CD4-positive, CD25-positive, alpha-beta regulatory T cell (primary cell): ENCODE results near the gene CNNM2. TPM values are rescaled to one million over a fixed set of nuclear protein-coding genes. Genes with fewer than 3 reads are reported as not detected.

ENCODE experiments used
- ATAC-seq, 2 donors: fragments of 150-1000 bp; cut with Tn5 transposase; one replicate each; pipeline ENCODE4 v1.10.0; 2021; ENCODE audit warnings: low read depth in 2 of 2, moderate number of reproducible peaks in 2 of 2, moderate library complexity in 1 of 2
- DNase-seq, 3 donors: peaks; one replicate each; pipeline versions ENCODE4 v3.0.0 to v3.0.0-alpha.2; 2012 to 2022; ENCODE audit warnings: mixed read lengths in 1 of 3
- H3K27ac ChIP-seq: one replicate; pipeline ENCODE4 v1.7.0; 2013; ENCODE audit warnings: mild to moderate bottlenecking, low read length; ENCODE audit not compliant: insufficient read depth, poor library complexity, severe bottlenecking
- H3K27me3 ChIP-seq: one replicate; pipeline ENCODE4 v1.7.0; 2013; ENCODE audit warnings: low read length; ENCODE audit not compliant: control insufficient read depth, insufficient read depth
- H3K36me3 ChIP-seq: one replicate; pipeline ENCODE4 v1.7.0; 2013; ENCODE audit warnings: mild to moderate bottlenecking, low read length, moderate library complexity; ENCODE audit not compliant: control insufficient read depth, insufficient read depth
- H3K4me1 ChIP-seq: 2 replicates; pipeline ENCODE4 v1.7.0; 2013; ENCODE audit warnings: mild to moderate bottlenecking, low read length; ENCODE audit not compliant: insufficient read depth, control insufficient read depth, poor library complexity, severe bottlenecking
- H3K4me3 ChIP-seq: one replicate; pipeline ENCODE4 v1.7.0; 2013; ENCODE audit warnings: low read depth, mild to moderate bottlenecking, low read length, moderate library complexity
- H3K9me3 ChIP-seq, 2 experiments: 1 replicate in 1 of 2; 2 replicates in 1 of 2; pipeline ENCODE4 v1.7.0; 2013; ENCODE audit warnings: low read length in 2 of 2, mild to moderate bottlenecking in 1 of 2, moderate library complexity in 1 of 2; ENCODE audit not compliant: control insufficient read depth in 2 of 2
- H3K27ac Mint-ChIP-seq, 3 donors: one replicate each; pipeline ENCODE4 v1.8.0; 2020 to 2022; ENCODE audit warnings: mild to moderate bottlenecking in 3 of 3, mixed read lengths in 3 of 3, moderate library complexity in 2 of 3
- H3K27me3 Mint-ChIP-seq: one replicate; pipeline ENCODE4 v1.8.0; 2022; ENCODE audit warnings: mild to moderate bottlenecking, mixed read lengths
- H3K36me3 Mint-ChIP-seq: one replicate; pipeline ENCODE4 v1.8.0; 2020; ENCODE audit warnings: mixed read lengths
- H3K4me1 Mint-ChIP-seq, 4 donors: one replicate each; pipeline ENCODE4 v1.8.0; 2020 to 2022; ENCODE audit warnings: mixed read lengths in 4 of 4, mild to moderate bottlenecking in 1 of 4
- H3K4me3 Mint-ChIP-seq, 4 donors: one replicate each; pipeline ENCODE4 v1.8.0; 2020 to 2022; ENCODE audit warnings: mild to moderate bottlenecking in 4 of 4, mixed read lengths in 4 of 4, moderate library complexity in 3 of 4
- H3K9me3 Mint-ChIP-seq, 7 donors: one replicate each; pipeline ENCODE4 v1.8.0; 2020 to 2022; ENCODE audit warnings: mixed read lengths in 7 of 7, mild to moderate bottlenecking in 3 of 7, moderate library complexity in 2 of 7
- polyA plus RNA-seq, 4 donors: library from polyadenylated mRNA; unstranded; fragments of 300-500 nt; fragmentation: Illumina TruSeq; gene quantifications; one replicate each; pipeline ENCODE4 v1.2.3, GENCODE V29; 2021
- total RNA-seq: library from RNA; stranded (reverse); gene quantifications from one replicate; pipeline ENCODE4 v1.2.3, GENCODE V29; 2022

The CNNM2 gene
- total and polyA plus RNA-seq, 5 donors from 2014 or later, result 3.5 to 13.3 (median 6.3) TPM

GRCh38 chr10:103069453-103070331 lies 151.6 kb downstream of the CNNM2 start:
- ATAC-seq (peak; percentile 72 to 81), DNase-seq (peak; percentile 56 to 79 (median 72))
- H3K9me3 ChIP-seq, result no peaks in the 10 kb centered on the region
- H3K27me3 Mint-ChIP-seq, result no peaks in the 10 kb centered on the region
- H3K27ac Mint-ChIP-seq, result peak overlapping the region; percentile 38 to 72 (median 60)
- no peak overlapping the region for H3K27ac ChIP-seq
- H3K36me3 ChIP-seq, result no peaks in the 10 kb centered on the region
- H3K27me3 ChIP-seq, result no peaks in the 10 kb centered on the region
- peaks cover 13 to 23% (median 17%) of the 10 kb centered on the region in 4 donors for H3K4me1 Mint-ChIP-seq
- H3K9me3 Mint-ChIP-seq, result no peaks in the 10 kb centered on the region
- H3K4me3 ChIP-seq, result no peak overlapping the region
- H3K4me1 ChIP-seq, result peaks cover 15% of the 10 kb centered on the region
- no peak overlapping the region for H3K4me3 Mint-ChIP-seq
- H3K36me3 Mint-ChIP-seq, result peaks cover 30% of the 10 kb centered on the region

DNA sequence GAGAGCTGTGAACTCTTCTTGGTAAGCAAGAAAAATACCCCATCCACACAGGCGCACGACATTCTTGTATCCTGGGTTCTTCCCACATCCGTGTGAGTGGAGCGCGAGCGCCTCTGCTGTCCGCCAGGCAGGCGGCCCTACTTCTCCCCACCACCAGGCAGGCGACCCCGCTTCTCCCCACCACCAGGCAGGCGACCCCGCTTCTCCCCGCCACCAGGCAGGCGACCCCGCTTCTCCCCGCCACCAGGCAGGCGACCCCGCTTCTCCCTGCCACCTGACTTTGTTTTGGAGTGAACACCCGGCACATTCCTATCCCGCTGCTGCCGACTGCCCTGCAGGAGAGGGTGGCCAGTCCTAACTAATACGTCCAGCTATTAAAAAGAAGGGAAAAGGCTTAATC lies 154.2 kb downstream of the CNNM2 start:
- Histone ChIP-seq H3K27ac (no peak overlapping the region), H3K4me3 (no peak overlapping the region), H3K27me3 (no peaks in the 10 kb centered on the region), H3K4me1 (peaks cover 15% of the 10 kb centered on the region), H3K9me3 (no peaks in the 10 kb centered on the region), H3K36me3 (peaks cover 17% of the 10 kb centered on the region)
- DNase-seq, result no peak
- no peak for ATAC-seq
- Mint-ChIP-seq H3K27ac (peak overlapping the region in 1 of 3 donors; percentile 71), H3K9me3 (no peaks in the 10 kb centered on the region), H3K4me1 (peaks cover 13 to 23% (median 17%) of the 10 kb centered on the region in 4 donors), H3K36me3 (peaks cover 35% of the 10 kb centered on the region), H3K27me3 (no peaks in the 10 kb centered on the region), H3K4me3 (no peak overlapping the region)

- no peaks in the 10 kb centered on the region for H3K9me3 ChIP-seq
- Mint-ChIP-seq H3K27me3 (no peaks in the 10 kb centered on the region), H3K9me3 (no peaks in the 10 kb centered on the region), H3K4me1 (peaks cover 13 to 23% (median 17%) of the 10 kb centered on the region in 4 donors), H3K36me3 (peaks cover 41% of the 10 kb centered on the region), H3K4me3 (no peak overlapping the region), H3K27ac (no peak overlapping the region)
- ATAC-seq (no peak), DNase-seq (no peak)
- H3K4me3 ChIP-seq, result no peak overlapping the region
- no peaks in the 10 kb centered on the region for H3K27me3 ChIP-seq
- H3K36me3 ChIP-seq, result peaks cover 23% of the 10 kb centered on the region
- H3K27ac ChIP-seq, result no peak overlapping the region
- H3K4me1 ChIP-seq, result peaks cover 15% of the 10 kb centered on the region
These were observed 154.8 kb downstream of the CNNM2 start for GRCh38 chr10:103072891-103073290.

DNA sequence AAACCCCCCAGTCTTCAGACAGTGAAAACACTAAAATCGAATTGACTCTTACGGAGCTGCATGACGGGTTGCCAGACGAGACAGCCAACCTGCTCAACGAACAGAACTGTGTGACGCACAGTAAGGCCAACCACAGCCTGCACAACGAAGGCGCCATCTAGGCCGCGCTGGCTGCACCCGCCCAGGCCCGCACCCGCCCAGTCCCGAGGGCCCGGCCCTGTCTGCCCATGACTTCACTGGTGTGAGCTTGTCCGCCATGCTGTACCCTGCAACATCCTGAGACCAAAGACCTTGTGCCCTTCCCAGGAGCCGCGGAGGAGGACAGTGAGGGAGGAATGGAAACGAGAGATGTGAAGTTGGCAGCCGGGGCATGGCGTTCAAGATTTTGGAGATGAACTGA lies 158.9 kb downstream of the CNNM2 start:
- no peaks in the 10 kb centered on the region for H3K27me3 Mint-ChIP-seq
- DNase-seq (no peak), ATAC-seq (no peak)
- Histone ChIP-seq H3K36me3 (peaks cover 24% of the 10 kb centered on the region), H3K27me3 (no peaks in the 10 kb centered on the region), H3K27ac (no peak overlapping the region), H3K9me3 (no peaks in the 10 kb centered on the region), H3K4me3 (no peak overlapping the region), H3K4me1 (no peaks in the 10 kb centered on the region)
- peaks cover 36% of the 10 kb centered on the region for H3K36me3 Mint-ChIP-seq
- H3K27ac Mint-ChIP-seq, result no peak overlapping the region
- H3K4me3 Mint-ChIP-seq, result no peak overlapping the region
- no peaks in the 10 kb centered on the region for H3K9me3 Mint-ChIP-seq
- H3K4me1 Mint-ChIP-seq, result no peaks in the 10 kb centered on the region

DNA sequence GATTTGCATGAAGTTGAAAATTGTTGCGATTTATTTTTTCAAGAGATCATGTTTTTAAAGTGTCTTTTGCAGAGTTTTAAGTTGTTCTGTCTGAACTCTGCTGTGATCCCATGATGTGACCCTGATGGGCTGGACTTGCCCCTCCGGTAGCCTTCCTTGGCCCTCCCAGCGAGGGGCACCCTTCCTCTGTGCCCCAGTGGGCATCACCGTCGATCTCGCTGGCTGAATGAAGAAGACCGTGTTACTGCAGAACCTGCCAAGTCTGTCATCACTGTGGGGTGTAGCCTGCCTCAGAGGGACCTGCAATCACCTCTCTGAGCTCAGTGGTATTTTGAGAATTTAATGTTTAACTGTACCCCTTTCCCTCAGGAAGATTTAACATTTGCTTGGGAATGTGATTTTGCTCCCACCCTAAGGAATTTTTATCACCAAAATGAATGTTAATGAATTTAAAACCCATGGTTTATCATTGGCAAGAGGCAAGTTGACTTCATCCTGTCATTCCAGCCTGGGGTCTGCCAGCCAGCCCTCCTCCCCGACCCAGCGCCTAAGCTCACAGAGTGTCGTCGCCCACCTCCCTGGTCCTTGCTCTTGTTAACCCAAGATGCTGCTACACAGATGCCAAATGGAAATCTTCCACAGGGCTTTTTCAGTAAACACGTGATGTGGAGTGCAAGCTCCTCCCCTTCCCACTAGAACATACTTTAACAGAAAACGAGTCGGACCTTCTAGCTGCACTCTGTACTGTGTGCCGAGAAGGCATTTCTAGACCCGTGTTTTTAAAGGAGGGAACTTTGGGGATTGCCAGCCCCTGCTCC lies 159.6 kb downstream of the CNNM2 start:
- no peaks in the 10 kb centered on the region for H3K4me1 ChIP-seq
- H3K27ac Mint-ChIP-seq, result peak overlapping the region in 1 of 3 donors; percentile 71
- H3K4me1 Mint-ChIP-seq, result no peaks in the 10 kb centered on the region
- H3K27me3 Mint-ChIP-seq, result no peaks in the 10 kb centered on the region
- H3K27me3 ChIP-seq, result no peaks in the 10 kb centered on the region
- H3K27ac ChIP-seq, result no peak overlapping the region
- H3K4me3 ChIP-seq, result no peak overlapping the region
- DNase-seq, result no peak
- no peaks in the 10 kb centered on the region for H3K9me3 Mint-ChIP-seq
- H3K4me3 Mint-ChIP-seq, result no peak overlapping the region
- H3K9me3 ChIP-seq, result no peaks in the 10 kb centered on the region
- H3K36me3 ChIP-seq, result peaks cover 24% of the 10 kb centered on the region
- no peak for ATAC-seq
- peaks cover 36% of the 10 kb centered on the region for H3K36me3 Mint-ChIP-seq

DNA sequence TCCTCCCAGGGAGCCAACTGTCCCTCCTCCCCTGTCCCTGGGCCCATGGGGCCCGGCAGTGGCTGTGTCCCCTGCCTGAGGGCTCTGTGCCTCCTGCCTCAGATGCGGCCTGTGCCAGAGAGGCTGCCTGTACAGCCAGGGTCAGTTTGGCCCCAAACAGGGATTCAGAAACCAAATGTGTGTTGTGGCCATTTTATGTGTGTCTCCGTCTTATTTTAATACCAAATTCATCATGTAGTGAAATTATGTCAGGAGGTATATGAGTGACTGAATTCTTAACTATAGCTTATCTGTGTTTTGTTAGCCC lies 160.2 kb downstream of the CNNM2 start:
- H3K9me3 Mint-ChIP-seq, result no peaks in the 10 kb centered on the region
- H3K4me3 Mint-ChIP-seq, result no peak overlapping the region
- ATAC-seq (no peak), DNase-seq (no peak)
- no peaks in the 10 kb centered on the region for H3K27me3 Mint-ChIP-seq
- no peaks in the 10 kb centered on the region for H3K4me1 ChIP-seq
- H3K36me3 ChIP-seq, result peaks cover 24% of the 10 kb centered on the region
- H3K36me3 Mint-ChIP-seq, result peaks cover 36% of the 10 kb centered on the region
- H3K27me3 ChIP-seq, result no peaks in the 10 kb centered on the region
- no peak overlapping the region for H3K4me3 ChIP-seq
- H3K9me3 ChIP-seq, result no peaks in the 10 kb centered on the region
- H3K27ac ChIP-seq, result no peak overlapping the region
- H3K27ac Mint-ChIP-seq, result peak overlapping the region in 1 of 3 donors; percentile 4
- no peaks in the 10 kb centered on the region for H3K4me1 Mint-ChIP-seq

DNA sequence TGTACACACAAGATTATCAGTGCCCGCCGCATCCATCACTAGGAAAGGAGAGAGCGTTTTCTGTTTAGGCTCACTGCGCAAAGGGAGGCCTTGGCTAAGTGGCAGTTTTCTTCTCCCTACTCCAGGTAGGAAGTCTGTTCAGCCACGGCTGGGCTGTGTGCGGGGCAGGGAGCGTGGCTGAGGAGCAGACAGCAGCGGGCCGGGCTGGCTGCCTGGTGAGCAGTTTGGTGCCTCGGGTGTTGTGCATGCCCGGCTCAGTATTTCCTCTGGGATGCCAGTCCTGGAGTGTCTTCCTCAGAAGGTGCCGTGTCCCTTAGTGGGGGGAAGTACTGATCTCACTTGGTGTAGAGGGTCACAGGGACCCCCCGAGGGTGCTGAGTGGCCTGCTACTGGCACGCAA lies 160.6 kb downstream of the CNNM2 start:
- Histone ChIP-seq H3K9me3 (no peaks in the 10 kb centered on the region), H3K4me1 (no peaks in the 10 kb centered on the region), H3K27ac (no peak overlapping the region), H3K27me3 (no peaks in the 10 kb centered on the region), H3K36me3 (peaks cover 24% of the 10 kb centered on the region), H3K4me3 (no peak overlapping the region)
- ATAC-seq (no peak), DNase-seq (no peak)
- H3K36me3 Mint-ChIP-seq, result peaks cover 36% of the 10 kb centered on the region
- no peaks in the 10 kb centered on the region for H3K4me1 Mint-ChIP-seq
- H3K4me3 Mint-ChIP-seq, result no peak overlapping the region
- no peaks in the 10 kb centered on the region for H3K27me3 Mint-ChIP-seq
- peak overlapping the region in 2 of 3 donors; percentile 4 to 18 for H3K27ac Mint-ChIP-seq
- H3K9me3 Mint-ChIP-seq, result no peaks in the 10 kb centered on the region
